Heart left ventricle (tissue), 16 donors: ENCODE measurements around the gene FBXO4. TPM values are rescaled to one million over a fixed set of nuclear protein-coding genes. Genes with fewer than 3 reads are reported as not detected.

Source experiments
- ATAC-seq, 4 donors: fragments of 200-7000 bp; cut with Tn5 transposase; one replicate each; pipeline ENCODE4 v1.9.1; 2020 to 2022; ENCODE audit warnings: moderate library complexity in 4 of 4, mild to moderate bottlenecking in 3 of 4, moderate number of reproducible peaks in 1 of 4
- DNase-seq, 5 donors: peaks; one replicate each; pipeline ENCODE4 v3.0.0-alpha.2; 2020
- H3K27ac ChIP-seq, 12 donors: fragments of 200-600 bp; sonication (generic) in 4 of 12; one replicate each; pipeline versions ENCODE4 v1.5.0 to v1.8.0; 2016 to 2022; ENCODE audit warnings: mild to moderate bottlenecking in 2 of 12
- H3K27me3 ChIP-seq, 9 donors: fragments of 200-600 bp; sonication (generic) in 2 of 9; one replicate each; pipeline versions ENCODE4 v1.5.1 to v1.8.0; 2016 to 2022; ENCODE audit warnings: mild to moderate bottlenecking in 3 of 9
- H3K36me3 ChIP-seq, 9 donors: fragments of 200-600 bp; sonication (generic) in 2 of 9; one replicate each; pipeline versions ENCODE4 v1.5.0 to v1.8.0; 2018 to 2022; ENCODE audit warnings: mild to moderate bottlenecking in 2 of 9
- H3K4me1 ChIP-seq, 12 donors: fragments of 200-600 bp; sonication (generic) in 4 of 12; one replicate each; pipeline versions ENCODE4 v1.5.0 to v1.8.0; 2016 to 2022; ENCODE audit warnings: mild to moderate bottlenecking in 3 of 12
- H3K4me3 ChIP-seq, 12 donors: fragments of 200-600 bp; sonication (generic) in 4 of 12; one replicate each; pipeline versions ENCODE4 v1.5.0 to v1.8.0; 2017 to 2022; ENCODE audit warnings: mild to moderate bottlenecking in 9 of 12, moderate library complexity in 4 of 12
- H3K9me3 ChIP-seq, 12 donors: fragments of 200-600 bp; sonication (generic) in 4 of 12; one replicate each; pipeline versions ENCODE4 v1.5.0 to v1.8.0; 2016 to 2022; ENCODE audit warnings: mild to moderate bottlenecking in 1 of 12
- POLR2A ChIP-seq, 2 donors: fragments of 450-650 bp; IDR thresholded peaks; one replicate each; pipeline ENCODE4 v1.6.1; 2017; ENCODE audit warnings: antibody characterized with exemption in 2 of 2, mild to moderate bottlenecking in 2 of 2, moderate library complexity in 2 of 2
- WGBS, 4 donors: extraction: QIAGEN DNeasy Blood & Tissue Kit in 2 of 4; methylation state at CpG; one replicate each; pipeline versions ENCODE4 v1.1.5 to v1.1.7; 2013 to 2018; 5-methylcytosine and 5-hydroxymethylcytosine counted together
- intact Hi-C, 10 donors: fragments of 100-400 bp; cut with DNase I; formaldehyde crosslinking; loops; one replicate each; pipeline versions ENCODE4 v1.11.1 to v1.14.2; 2022
- polyA plus RNA-seq, 2 donors: library from polyadenylated mRNA; stranded (reverse); fragments of 200-250 nt; gene quantifications; one replicate each; pipeline ENCODE4 v1.2.3, GENCODE V29; 2013
- total RNA-seq, 9 donors: library from RNA; depleted of rRNA in 2 of 9; stranded (reverse); fragments of >200 nt in 2 of 9; fragmentation: NEBNext Ultra II Directional in 3 of 9; extraction: Animal tissue kit (Norgen Biotek cat#: 25700) in 3 of 9; gene quantifications; one replicate each; pipeline versions ENCODE4 v1.1.0 to v1.2.4, GENCODE V29; 2016 to 2023
- TF ChIP-seq, protein P1 (sequence below), 12 donors: fragments of 200-600 bp; sonication (generic) in 4 of 12; IDR thresholded peaks; one replicate each; pipeline versions ENCODE4 v1.5.0 to v1.8.0; 2018 to 2022; ENCODE audit warnings: antibody characterized with exemption in 12 of 12, mild to moderate bottlenecking in 5 of 12
- donor health status: ischemic (EF 13 %, LVEDD 7.1; RV severe dilation, severe dysfunction).
- donor health status: healthy with polysubstance abuse.
- donor health status: DM: no; HTN: yes; CAD: no.
- donor health status: DM: no; HTN: no; CAD: no.
- donor health status: ischemic (EF 25% LVEDD 6.9; RV normal size, moderate dysfunction).
- donor health status: ischemic (EF 25% LVEDD 5.7; RV mildly dilated, moderate dysfunction).
- donor health status: healthy.
- donor health status: DM: yes; HTN: yes; CAD: no.
- donor health status: ischemic (EF 35%, LVEDD 5.7; RV mildly dilated, moderate dysfunction).
- donor health status: nonischemic (EF 11% LVEDD 7.7; RV severe dilation, severe dysfunction).
- donor health status: DM: yes; HTN: yes; CAD: no.
- donor health status: PGD.
- donor health status: ischemic (EF 29% LVEDD 5.4; RV normal size, mild dysfunction).
- donor health status: nonischemic (EF 23%, LVEDD 6.1; RV moderate dilation, normal function).

FBXO4 gene
- total and polyA plus RNA-seq, 11 donors: 2.4 to 8.1 (median 3.4) TPM

DNA sequence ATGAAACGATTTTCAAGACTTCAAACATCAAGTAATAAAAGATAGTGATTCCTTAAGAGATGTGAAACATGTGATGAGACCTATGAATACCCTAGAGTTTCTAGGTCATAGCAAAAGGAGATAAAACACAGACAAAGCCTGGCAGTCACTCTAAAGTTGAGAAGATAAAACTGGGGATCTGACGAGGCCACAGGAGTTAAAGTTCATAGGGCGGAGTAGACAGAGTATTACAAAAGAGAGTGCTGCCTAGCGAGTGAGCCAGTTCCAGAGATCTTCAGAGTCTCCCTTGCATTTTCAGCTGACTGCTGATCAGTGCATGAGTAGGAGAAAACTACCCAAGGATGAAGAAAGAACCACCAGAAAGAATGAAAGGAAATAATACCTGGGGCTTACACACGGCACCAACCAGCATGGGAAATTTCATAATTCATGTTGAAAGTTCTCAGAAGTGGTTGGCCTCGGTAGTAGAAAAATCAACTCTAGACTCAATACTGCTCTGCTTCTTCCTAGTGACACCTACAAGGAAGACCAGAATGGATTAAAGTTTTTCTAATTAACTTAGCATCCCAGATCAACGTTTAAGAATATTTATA is 30.4 kb downstream of the FBXO4 start:
- ATAC-seq: no peak

GRCh38 chr5:41956943-41957342 is 31.9 kb downstream of the FBXO4 start:
- no peak for TF ChIP-seq POLR2A (IDR thresholded peaks at IDR 0.05)
- TF ChIP-seq, protein P1, sequence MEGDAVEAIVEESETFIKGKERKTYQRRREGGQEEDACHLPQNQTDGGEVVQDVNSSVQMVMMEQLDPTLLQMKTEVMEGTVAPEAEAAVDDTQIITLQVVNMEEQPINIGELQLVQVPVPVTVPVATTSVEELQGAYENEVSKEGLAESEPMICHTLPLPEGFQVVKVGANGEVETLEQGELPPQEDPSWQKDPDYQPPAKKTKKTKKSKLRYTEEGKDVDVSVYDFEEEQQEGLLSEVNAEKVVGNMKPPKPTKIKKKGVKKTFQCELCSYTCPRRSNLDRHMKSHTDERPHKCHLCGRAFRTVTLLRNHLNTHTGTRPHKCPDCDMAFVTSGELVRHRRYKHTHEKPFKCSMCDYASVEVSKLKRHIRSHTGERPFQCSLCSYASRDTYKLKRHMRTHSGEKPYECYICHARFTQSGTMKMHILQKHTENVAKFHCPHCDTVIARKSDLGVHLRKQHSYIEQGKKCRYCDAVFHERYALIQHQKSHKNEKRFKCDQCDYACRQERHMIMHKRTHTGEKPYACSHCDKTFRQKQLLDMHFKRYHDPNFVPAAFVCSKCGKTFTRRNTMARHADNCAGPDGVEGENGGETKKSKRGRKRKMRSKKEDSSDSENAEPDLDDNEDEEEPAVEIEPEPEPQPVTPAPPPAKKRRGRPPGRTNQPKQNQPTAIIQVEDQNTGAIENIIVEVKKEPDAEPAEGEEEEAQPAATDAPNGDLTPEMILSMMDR (IDR thresholded peaks at IDR 0.05): no peak
- 97 to 100% (median 99%) methylated on average over 1 of the region's 1 CpG for WGBS, 4 donors
- intact Hi-C loops: no loop called here

More for the DNA sequence above, 30.4 kb downstream of the FBXO4 start:
- no peaks in the 10 kb centered on the region for H3K27me3 ChIP-seq
- H3K4me3 ChIP-seq: no peak overlapping the region
- no peak for DNase-seq
- intact Hi-C loops: no loop called here
- no peaks in the 10 kb centered on the region for H3K36me3 ChIP-seq
- WGBS, 4 donors: 70 to 79% (median 72%) methylated on average over 7 of the region's 7 CpGs
- TF ChIP-seq, protein P1 (IDR thresholded peaks at IDR 0.05): no peak
- TF ChIP-seq POLR2A (IDR thresholded peaks at IDR 0.05): no peak
- H3K9me3 ChIP-seq: peaks cover 0 to 51% (median 20%) of the 10 kb centered on the region in 12 donors
- H3K4me1 ChIP-seq: no peaks in the 10 kb centered on the region
- H3K27ac ChIP-seq: no peak overlapping the region

DNA sequence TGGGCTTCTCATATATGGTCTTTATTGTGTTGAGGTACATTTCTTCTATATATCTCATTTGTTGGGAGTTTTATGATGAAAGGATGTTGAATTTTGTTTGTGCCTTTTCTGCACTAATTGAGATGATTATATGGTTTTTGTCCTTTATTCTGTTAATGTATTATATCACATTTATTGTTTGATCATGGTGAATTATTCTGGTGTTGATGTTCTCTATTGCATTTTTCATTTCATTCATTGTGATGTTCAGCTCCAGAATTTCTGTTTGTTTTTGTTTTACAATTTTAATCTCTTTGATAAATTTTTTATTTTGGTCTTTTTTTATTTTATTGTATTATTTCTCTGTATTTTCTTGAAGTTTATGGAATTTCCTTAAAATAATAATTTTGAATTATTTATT is 35.4 kb downstream of the FBXO4 start:
- peaks cover 0 to 67% (median 27%) of the 10 kb centered on the region in 12 donors for H3K9me3 ChIP-seq
- intact Hi-C loops: no loop called here
- H3K4me3 ChIP-seq: no peak overlapping the region
- DNase-seq: no peak
- no peaks in the 10 kb centered on the region for H3K27me3 ChIP-seq
- no peak overlapping the region for H3K27ac ChIP-seq
- H3K4me1 ChIP-seq: no peaks in the 10 kb centered on the region
- H3K36me3 ChIP-seq: no peaks in the 10 kb centered on the region
- no peak for ATAC-seq
- no peak for TF ChIP-seq POLR2A (IDR thresholded peaks at IDR 0.05)
- TF ChIP-seq, protein P1 (IDR thresholded peaks at IDR 0.05): no peak

More at GRCh38 chr5:41956943-41957342, 31.9 kb downstream of the FBXO4 start:
- Histone ChIP-seq H3K27ac (no peak overlapping the region), H3K4me3 (no peak overlapping the region), H3K4me1 (no peaks in the 10 kb centered on the region), H3K36me3 (no peaks in the 10 kb centered on the region), H3K9me3 (peaks cover 0 to 63% (median 27%) of the 10 kb centered on the region in 12 donors), H3K27me3 (no peaks in the 10 kb centered on the region)
- DNase-seq (no peak), ATAC-seq (no peak)

GRCh38 chr5:41961736-41962135 is 36.7 kb downstream of the FBXO4 start:
- no peak for TF ChIP-seq POLR2A (IDR thresholded peaks at IDR 0.05)
- TF ChIP-seq, protein P1 (IDR thresholded peaks at IDR 0.05): no peak
- Histone ChIP-seq H3K9me3 (peaks cover 0 to 54% (median 26%) of the 10 kb centered on the region in 12 donors), H3K27me3 (no peaks in the 10 kb centered on the region), H3K4me1 (no peaks in the 10 kb centered on the region), H3K4me3 (no peak overlapping the region), H3K27ac (no peak overlapping the region), H3K36me3 (no peaks in the 10 kb centered on the region)
- intact Hi-C loops: no loop called here
- no peak for DNase-seq
- no peak for ATAC-seq
- 64 to 91% (median 82%) methylated on average over 1 of the region's 1 CpG for WGBS, 4 donors
